NCI-H187 treated with DMSO at 0.1 percent for 48 hours (cell line): Measurements from ENCODE around the gene HSH2D.
"Not testable (repeated sequence)": the region's sequence is repeated elsewhere in the genome, so short reads cannot be mapped to it uniquely, and the experiment has no call there.

Experiments used
- DNase-seq: peaks from one replicate; lab custom pipeline; 2025; lab: John Stamatoyannopoulos, UW

The HSH2D gene, protein sequence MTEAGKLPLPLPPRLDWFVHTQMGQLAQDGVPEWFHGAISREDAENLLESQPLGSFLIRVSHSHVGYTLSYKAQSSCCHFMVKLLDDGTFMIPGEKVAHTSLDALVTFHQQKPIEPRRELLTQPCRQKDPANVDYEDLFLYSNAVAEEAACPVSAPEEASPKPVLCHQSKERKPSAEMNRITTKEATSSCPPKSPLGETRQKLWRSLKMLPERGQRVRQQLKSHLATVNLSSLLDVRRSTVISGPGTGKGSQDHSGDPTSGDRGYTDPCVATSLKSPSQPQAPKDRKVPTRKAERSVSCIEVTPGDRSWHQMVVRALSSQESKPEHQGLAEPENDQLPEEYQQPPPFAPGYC

GRCh38 chr19:16143399-16144215, at the start of gene HSH2D:
TSS of gene HSH2D (plus strand) at chr19:16143685. CDS start at chr19:16148751, 5,066 bp downstream.
- no peak for DNase-seq

GRCh38 chr19:16094360-16095070, 49.0 kb upstream of the HSH2D start:
- no peak for DNase-seq

- no peak for DNase-seq
Observed at GRCh38 chr19:16095071-16095571, 48.4 kb upstream of the HSH2D start.

DNA sequence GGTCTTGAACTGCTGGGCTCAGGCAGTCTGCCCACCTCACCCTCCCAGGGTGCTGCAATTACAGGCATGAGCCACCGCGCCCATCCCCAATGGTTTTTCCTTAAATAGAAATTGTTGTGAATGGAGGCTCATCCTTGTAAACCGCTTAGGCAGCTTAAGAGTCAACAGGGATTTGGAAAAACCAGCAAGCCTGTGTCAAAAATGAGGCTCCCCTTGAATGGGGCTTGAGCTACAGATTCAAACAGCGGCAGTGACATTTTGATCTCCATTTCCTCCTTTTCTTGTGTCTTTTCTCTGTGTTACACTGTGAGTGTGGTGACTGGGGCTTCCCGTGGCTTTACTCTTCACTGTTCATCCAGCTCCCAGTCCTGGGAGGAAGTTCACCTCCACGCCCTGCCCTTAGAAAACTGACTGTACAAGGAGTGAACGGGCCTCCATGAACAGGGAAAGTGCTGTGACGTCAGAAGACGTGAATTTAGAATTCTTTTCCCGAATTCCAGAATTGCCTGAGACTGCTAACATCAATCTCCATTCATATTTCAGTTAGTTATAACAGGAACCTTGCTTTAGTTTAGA, 47.1 kb upstream of the HSH2D start:
- DNase-seq, result no peak

- DNase-seq, result no peak
Observed at GRCh38 chr19:16098416-16098768, 45.1 kb upstream of the HSH2D start.

DNA sequence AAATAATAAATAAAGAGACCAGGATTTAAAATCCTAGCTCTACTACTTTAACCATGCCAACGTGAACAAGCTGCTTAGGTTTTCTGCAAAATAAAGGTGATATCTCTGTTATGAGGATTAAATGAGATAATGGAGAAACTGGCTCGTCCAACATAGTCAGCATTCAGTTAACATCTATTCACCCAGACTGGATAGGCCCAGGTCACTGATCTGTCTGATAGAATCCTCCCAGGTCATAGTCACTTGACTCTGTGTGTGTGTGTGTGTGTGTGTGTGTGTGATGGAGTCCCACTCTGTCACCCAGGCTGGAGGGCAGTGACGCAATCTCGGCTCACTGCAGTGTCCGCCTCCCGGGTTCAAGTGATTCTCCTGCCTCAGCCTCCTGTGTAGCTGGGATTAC, 44.7 kb upstream of the HSH2D start:
- DNase-seq, result no peak

- DNase-seq, result not testable (repeated sequence)
Observed at GRCh38 chr19:16099314-16099965, 44.0 kb upstream of the HSH2D start.

GRCh38 chr19:16100524-16100923, 43.0 kb upstream of the HSH2D start:
- no peak for DNase-seq

DNA sequence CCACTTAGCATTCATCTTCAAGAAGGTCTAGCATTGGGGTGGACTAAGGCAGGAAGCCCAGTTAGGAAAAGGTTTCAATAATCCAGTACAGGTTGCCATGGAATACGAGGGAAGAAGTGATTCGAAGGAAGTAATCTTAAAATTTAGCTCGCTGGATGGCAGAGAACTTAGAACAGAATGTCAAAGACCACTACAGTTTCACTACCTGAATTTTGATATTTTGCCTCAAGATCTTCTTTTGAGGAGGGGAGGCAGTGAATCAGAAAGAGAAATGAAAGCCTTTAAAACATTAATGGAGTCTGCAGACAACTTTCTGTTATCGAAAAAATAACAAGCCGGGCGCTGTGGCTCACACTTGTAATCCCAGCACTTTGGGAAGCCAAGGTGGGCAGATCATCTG, 38.8 kb upstream of the HSH2D start:
- no peak for DNase-seq

DNA sequence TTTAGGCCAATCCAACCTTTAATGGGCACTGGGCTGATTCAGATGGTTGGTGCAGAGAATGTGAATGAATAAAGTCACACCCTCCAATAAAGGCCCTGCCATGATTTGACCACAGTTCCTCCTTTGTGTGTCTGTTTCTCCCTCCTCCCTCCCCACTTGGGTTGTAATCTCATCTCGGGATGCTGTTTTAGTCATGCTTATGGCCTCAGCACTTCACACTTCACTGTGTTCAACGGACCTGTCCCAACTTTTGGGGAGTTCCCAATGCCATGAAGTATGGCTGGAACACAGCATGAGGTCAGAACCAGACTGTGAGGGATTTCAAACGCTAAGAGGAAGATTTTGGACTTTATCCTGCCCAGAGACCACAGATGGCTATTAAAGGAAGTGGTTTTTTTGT, 37.4 kb upstream of the HSH2D start:
- no peak for DNase-seq

DNA sequence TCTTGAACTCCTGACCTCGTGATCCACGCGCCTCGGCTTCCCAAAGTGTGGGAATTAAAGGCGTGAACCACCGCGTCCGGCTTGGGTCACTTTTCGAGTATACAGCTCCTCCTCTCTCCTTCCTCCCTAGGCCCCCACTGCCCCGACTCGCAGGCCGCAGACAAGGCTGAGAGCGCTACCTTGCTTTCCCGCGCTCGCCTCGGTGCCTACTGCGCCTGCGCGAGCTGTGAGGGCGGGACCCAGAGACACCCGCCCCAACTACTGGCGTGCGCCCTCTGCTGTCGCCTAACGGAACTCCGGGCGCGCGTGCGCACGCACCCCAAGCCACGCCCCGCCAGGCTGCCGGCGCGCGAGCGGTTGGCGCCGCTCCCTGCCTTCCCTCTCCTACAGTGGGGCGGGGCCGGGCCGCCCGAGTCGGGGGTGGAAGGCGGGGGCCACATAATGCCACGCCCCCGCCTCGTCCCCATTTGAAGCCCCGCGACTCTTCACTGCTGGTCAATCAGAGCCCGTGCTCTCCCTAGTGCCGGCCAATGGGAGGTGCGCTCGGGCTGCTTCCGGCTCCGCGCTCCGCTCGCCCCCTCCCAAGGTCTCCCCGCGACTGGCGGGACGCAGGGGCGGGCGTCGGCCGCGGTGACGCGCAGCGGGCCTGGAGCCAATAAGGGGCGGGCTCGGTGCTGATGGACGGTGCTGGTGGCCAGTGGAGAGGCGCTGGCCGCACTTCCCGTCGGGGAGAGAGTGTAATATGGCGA, 32.2 kb upstream of the HSH2D start, which contains the start of gene RAB8A:
Gene RAB8A (plus strand): TSS at position 730 of the 749 bp plus-strand sequence. CDS start 13 bp downstream, at position 743.
- DNase-seq, result peak; percentile 67

- no peak for DNase-seq
Observed at GRCh38 chr19:16111909-16112752, 31.4 kb upstream of the HSH2D start.

DNA sequence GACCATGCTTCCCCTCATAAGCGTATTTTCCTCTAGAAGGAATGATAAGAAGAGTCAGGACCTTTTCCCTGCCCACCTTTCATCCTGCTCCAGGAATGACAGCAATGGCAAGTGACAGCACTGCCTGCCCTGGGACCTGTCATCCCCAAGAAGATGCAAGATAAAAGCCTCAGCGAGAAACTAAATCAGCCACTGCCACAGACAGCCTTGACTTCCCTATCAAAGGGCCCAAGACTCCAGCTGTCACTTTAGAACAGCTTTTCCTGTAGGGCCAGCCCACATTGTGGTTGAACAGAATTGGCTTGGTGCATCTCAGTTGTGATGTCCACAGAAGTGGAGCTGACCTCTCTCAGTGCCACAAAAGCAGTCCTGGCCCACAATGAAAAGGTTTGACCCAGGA, 30.7 kb upstream of the HSH2D start:
- no peak for DNase-seq

DNA sequence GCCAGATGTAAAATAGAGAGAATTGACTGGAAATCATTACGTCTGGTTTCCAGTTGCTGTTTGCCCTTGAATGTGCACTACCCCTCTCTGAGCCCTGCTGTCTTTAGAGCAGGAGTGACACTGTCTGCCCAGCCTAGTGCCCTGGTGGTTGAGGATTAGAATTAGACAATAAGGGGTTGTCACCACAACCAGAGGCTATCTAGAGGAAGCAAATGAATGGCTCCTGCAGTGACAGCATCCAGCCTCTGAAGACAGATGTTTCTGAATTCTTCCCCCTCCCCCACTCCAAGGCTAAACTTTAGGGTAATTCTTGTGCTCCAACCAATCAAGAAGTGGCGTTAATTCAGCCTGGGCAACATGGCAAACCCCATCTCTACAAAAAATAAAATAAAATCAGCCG, 29.8 kb upstream of the HSH2D start:
- DNase-seq, result no peak

- no peak for DNase-seq
Observed at GRCh38 chr19:16115301-16116039, 28.0 kb upstream of the HSH2D start.

- no peak for DNase-seq
Observed at GRCh38 chr19:16116067-16116466, 27.4 kb upstream of the HSH2D start.

- no peak for DNase-seq
Observed at GRCh38 chr19:16117594-16118033, 25.9 kb upstream of the HSH2D start.

DNA sequence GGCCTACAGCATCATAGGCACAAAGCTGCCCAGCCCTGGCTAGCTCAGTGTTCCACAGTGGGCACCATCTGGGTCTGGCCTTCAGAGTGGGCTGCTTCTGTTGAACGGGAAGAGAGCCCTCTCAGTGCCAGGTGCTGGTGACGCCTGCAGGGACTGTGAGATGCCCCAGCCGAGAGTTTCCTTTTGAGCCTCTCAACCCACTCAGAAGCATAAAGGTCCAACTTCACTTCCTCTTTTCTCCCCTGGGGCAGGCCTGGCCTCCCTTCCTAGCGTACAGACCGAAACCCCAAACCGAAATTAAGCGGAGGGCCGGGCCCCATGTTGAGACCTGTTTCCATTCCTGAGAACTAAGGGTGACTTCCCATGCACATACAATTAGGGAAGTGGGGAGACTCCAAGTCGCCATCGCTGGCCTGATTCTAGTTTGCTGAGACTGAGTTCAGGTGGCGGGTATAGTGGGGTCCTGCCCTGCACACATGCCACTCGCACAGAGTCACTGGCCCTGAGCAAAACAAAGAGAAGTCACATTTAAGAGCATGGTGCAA, 24.9 kb upstream of the HSH2D start:
- DNase-seq, result no peak
